COLO829 (cell line): ENCODE results near the gene AP3B2.
"Not testable (repeated sequence)": the region's sequence is repeated elsewhere in the genome, so short reads cannot be mapped to it uniquely, and the experiment has no call there.

ENCODE experiments used
- DNase-seq: peaks from one replicate; pipeline ENCODE4 v3.0.0; 2012; ENCODE audit warnings: low spot score

The AP3B2 gene, protein sequence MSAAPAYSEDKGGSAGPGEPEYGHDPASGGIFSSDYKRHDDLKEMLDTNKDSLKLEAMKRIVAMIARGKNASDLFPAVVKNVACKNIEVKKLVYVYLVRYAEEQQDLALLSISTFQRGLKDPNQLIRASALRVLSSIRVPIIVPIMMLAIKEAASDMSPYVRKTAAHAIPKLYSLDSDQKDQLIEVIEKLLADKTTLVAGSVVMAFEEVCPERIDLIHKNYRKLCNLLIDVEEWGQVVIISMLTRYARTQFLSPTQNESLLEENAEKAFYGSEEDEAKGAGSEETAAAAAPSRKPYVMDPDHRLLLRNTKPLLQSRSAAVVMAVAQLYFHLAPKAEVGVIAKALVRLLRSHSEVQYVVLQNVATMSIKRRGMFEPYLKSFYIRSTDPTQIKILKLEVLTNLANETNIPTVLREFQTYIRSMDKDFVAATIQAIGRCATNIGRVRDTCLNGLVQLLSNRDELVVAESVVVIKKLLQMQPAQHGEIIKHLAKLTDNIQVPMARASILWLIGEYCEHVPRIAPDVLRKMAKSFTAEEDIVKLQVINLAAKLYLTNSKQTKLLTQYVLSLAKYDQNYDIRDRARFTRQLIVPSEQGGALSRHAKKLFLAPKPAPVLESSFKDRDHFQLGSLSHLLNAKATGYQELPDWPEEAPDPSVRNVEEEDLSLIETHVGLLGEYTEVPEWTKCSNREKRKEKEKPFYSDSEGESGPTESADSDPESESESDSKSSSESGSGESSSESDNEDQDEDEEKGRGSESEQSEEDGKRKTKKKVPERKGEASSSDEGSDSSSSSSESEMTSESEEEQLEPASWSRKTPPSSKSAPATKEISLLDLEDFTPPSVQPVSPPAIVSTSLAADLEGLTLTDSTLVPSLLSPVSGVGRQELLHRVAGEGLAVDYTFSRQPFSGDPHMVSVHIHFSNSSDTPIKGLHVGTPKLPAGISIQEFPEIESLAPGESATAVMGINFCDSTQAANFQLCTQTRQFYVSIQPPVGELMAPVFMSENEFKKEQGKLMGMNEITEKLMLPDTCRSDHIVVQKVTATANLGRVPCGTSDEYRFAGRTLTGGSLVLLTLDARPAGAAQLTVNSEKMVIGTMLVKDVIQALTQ

DNA sequence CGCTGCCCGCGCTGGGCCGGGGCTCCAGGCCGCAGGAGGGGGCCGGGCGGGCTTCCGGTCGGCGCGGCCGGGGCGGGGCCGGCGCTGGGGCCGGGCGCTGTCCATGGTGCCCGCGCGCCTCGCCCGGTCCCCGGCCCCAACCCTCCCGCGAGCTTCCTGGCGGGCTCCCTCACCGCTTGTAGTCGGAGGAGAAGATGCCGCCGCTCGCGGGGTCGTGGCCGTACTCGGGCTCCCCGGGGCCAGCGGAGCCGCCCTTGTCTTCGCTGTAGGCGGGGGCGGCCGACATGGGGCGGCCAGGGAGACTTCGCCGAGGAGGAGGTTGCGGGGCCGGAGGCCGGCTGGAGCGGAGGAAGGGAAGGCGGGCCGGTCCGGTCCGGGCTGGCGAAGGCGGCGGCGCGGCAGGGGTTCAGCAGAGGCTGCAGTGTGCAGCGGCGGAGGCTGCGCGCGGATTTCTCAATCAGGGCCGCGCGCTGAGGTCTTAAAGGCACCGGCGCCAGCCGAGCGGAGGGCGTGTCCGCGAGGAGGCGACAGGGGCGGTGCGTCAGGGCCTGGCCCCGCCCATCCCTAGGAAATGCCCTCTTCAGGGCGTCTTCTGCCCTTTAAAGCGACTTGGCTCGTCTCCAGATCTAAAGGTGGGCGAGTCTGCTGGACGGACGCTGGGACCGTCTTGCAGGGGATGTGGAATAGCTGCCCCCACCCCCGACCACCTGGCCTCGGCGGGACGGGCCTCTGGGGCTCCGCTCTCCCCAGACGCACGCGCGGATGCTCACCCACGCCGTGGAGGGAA, at the start of gene AP3B2:
Gene AP3B2, minus strand, starts transcription at position 455 of the 787 bp plus-strand sequence. Its CDS starts 169 bp downstream, at position 286.
- peak; percentile 40 for DNase-seq

DNA sequence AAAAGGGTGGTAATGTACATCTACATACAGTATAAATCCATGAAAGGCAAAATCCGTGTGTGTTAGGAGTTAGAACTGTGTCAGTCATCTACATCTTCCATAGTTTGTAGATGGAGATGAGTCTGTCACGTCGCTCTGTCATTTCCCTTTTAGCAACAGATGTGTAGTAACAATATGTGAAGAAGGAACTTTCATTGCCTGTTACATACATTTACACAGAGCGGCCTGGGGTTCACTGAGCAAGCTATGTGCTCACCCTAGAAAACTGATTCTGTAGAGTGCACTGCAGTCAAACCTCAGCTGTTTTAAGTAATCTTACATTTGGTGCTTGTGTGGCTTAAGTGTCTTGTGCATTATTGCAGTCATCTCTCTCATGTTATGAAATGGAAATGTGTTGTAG, 41.6 kb upstream of the AP3B2 start:
- DNase-seq = no peak

DNA sequence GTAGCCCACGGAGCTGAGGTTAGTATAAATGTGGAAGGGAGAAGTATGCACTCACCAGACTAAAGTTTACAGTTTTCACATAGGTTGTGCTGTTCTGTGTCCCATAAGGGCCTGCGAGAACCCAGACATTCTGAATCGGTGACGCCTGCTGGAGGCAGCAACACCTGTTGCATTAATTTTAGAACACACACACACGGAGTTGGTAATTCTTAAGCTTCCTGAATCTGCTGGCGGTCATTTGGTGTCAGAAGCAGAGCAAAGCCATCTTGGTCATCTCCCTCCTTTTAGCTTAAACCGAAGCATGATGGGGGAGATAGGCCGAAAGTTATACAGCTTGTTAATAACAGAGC, 41.1 kb upstream of the AP3B2 start:
- peak; percentile 4 for DNase-seq

DNA sequence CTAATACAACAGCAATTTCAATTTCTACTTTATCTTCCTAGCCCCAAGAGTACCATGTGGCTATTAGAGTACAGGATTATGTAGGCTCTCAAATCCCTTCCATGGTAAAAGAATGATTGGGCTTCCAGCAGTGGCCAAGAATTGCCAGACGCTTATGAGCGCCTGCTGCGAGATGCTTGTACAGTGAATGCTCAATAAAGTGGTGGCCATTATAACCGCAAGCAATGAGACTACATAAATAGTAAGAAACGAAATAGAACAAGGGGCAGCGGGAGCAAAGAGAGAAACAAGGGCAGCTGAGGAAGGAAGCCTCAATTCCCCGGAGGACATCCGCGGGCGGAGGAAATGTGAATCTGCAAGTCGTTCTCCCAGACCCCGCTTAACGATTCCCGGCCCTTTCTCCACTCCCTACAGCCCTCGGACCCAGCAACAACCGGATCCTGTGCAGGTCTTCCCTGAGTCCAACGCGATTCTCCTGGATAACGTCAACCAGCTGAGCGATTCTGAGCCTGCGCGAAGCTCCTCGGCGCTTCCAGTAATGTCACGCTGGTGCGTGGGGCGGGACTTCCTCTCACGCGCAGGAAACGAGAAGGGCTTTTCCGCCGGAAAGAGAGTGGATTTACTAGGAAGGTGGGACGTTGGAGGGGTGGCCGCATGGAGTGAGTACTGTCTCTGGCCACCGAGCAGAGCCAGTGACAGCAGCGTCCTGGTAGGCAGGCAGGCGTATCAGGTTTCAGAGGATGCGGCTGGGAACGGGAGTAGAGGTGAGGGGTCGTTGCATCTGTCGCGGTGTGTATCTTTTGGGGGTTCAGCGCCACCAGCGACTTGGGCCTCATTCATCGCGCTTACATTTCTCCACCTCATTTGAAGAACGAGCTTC, 40.5 kb upstream of the AP3B2 start:
- DNase-seq = peak; percentile 93

DNA sequence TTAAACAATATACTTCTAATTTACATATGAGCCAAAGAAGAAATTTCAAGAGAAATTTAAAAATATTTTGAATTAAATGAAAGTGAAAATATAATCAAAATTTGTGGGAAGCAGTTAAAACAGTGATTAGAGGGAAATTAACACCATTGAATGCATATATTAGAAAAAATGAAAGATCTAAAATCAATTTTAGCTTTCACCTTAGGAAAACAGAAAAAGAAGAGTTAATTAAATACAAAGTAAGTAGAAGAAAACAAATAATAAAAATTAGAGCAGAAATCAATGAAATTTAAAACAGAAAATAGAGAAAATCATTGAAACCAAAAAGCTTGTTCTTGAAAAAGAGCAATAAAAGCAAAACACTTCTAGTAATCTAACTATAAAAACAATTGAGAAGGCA, 38.6 kb upstream of the AP3B2 start:
- DNase-seq = no peak

DNA sequence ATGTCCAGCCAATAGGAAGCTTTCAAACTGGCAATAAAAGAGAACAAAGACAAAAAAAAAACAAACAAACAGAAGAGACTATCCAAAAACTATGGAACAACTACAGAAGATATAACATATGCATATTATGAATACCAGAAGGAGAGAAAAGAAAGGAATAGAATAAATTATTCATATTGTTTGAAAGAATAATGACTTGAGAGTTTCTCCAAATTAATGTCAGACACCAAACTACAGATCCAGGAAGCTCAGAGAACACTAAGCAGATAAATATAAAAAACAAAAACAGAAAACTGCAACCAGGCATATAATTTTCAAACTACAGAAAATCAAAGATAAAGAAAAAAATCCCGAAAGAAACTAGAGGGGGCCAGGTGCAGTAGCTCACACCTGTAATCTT, 34.1 kb upstream of the AP3B2 start:
- no peak for DNase-seq

DNA sequence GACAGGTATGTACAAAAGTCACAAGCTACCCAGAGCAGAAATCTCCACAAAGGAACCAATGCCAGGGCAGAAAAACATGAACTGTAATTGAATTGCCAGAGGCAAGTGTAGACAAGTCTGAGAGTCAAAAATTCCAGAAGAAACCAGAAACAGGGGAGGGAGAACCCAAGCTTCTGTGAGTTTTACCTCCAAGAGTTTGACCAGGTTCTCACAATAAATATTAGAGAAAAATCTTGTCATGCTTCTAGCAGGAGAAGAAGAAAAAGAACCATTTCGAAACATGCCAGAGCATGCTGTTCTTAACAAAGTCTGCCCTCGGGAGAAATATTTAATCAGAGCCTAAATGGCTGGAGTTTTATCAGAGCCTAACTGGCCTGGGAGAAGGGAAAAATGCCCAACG, 32.5 kb upstream of the AP3B2 start:
- no peak for DNase-seq

DNA sequence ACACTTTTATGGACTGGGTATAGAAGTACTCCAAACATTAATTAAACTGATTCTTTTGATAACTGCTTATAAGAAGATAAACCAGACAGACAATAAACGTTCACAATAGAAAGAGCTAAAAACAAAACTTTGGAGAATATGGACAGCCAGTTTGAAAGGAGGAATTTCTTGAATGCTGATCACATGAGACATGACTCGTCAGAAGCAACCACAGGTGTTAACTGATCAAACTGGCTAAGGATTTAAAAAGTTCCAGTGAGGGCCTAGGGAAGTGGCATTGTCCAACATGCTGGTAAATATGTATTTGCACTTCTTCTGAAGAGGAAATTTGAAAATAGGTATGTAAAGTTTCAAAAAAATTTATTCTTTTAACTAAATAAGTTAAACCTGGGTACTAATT, 29.4 kb upstream of the AP3B2 start:
- no peak for DNase-seq

DNA sequence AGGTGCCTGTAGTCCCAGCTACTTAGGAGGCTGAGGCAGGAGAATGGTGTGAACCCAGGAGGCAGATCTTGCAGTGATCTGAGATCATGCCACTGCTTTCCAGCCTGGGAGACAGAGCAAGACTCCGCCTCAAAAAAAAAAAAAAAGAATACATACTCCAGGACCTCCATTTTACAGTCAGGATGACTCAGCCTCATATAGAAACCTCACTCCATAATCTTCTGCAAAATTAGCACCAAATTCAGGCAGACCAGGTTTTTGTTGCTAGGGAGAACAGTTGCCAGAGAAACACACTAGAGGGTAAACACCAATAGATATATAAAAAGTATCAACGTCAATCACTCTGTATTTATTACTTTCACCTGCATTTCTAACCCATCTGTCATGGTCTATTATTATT, 28.3 kb upstream of the AP3B2 start:
- DNase-seq = no peak

DNA sequence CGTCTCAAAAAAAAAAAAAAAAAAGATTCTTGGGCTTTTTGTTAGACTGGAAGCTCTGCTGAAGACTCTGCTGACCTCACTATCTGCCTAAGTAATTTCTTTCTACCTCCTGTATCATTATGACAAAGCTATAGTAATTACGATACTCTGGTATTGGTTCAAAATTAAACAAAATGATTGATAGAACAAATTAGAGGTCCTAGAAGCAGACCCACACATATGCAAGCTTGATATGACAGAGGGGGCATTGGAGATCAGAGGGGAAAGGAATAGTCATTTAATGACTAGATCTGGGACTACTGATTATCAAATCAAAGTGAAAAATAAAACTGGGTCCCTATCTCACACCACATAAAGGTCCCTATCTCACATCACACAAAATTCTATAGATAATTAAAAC, 21.9 kb upstream of the AP3B2 start:
- no peak for DNase-seq

DNA sequence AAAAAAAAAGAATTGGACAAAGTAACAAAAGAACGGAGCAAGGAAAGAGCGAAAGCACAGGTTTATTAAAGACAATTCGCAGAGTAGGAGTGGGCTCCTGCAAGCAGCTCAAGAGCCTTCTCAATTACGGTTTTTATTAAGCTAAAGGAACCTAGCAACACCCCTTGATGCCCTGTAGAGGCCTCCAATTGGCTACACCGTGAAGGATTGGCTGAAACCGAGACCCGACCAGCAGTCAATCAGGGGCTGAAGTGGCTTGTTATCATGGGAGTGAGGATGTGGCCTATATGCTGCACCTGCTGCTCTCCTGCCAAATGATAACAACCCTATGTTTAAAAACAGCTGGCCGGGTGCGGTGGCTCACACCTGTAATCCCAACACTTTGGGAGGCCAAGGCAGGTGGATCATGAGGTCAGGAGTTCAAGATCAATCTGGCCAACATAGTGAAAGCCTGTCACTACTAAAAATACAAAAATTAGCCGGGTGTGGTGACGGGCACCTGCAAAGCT, 20.4 kb upstream of the AP3B2 start:
- DNase-seq = no peak

DNA sequence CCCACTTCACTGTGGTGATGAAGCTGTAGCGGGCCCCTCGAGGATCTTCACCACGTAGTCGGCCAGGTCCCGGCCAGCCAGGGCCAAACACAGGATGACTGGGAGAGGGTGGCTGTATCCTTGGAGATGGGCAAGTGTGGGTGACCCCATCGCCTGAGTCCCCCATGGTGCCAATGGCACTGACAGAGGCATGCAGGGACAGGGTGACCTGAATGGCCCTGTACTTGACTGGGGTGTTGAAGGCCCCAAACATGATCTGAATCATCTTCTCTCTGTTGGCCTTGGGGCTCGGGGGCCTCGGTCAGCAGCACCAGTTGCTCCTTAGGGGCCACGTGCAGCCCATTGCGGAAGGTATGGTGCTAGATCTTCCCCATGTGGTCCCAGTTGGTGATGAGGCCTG, 17.1 kb upstream of the AP3B2 start:
- no peak for DNase-seq

DNA sequence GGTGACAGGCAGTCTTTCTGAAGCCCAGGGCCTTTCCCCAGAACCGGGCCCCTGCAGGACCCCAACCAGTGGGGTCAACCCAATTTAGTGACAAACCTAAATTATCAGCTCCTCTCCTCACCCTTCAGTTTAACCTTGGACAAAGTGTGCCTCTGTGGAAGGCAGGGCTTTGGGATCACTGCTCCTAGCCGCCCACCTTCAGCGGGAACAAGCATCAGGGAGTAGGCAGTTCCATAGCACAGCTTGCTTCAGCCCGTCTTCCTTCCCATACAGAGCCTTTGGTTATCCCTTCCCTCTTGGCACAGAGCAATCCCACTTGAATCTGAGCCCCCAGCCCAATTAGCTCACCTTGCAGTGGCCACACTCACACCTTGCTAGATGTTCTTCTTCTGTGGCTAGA, 5.3 kb upstream of the AP3B2 start:
- no peak for DNase-seq

DNA sequence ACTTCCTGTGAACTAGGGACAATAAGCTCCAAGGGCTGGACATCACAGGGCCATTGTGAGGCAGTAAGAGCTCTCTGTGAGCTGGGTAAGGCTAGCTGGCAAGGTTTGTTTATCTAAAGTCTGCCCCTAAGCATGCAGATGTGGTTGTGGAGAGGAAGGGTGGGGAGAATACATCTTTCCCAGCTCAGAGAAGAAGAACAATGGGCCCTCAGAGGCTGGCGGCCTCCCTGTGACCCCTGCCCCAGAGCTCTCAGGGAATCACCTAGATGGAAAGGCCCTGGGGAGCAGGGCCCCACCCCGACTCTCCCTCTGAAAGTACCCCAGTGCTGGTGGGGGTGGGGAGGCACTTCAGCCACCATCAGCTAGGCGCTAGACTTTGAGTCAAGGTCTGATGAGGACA, 4.3 kb upstream of the AP3B2 start:
- peak; percentile 18 for DNase-seq

DNA sequence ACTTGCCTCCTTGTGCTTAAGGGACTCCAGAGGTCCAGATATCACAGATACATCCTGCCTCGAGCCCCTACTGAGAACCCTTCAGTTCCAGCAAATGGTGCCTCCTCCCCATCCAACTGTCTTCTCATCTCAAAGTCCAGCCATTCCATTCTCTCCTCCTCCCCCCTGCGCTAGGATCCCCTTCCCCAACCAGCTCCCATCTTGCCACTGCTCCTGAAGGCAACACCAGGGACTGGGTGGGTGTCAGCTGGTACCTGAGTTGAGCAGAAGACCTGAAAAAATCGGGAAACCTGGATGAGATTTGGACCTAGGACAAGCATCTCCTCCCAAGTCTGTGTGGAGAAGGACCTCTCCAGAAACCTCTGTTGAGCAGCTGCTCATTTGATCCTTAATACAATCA, 2.4 kb upstream of the AP3B2 start:
- DNase-seq = no peak

DNA sequence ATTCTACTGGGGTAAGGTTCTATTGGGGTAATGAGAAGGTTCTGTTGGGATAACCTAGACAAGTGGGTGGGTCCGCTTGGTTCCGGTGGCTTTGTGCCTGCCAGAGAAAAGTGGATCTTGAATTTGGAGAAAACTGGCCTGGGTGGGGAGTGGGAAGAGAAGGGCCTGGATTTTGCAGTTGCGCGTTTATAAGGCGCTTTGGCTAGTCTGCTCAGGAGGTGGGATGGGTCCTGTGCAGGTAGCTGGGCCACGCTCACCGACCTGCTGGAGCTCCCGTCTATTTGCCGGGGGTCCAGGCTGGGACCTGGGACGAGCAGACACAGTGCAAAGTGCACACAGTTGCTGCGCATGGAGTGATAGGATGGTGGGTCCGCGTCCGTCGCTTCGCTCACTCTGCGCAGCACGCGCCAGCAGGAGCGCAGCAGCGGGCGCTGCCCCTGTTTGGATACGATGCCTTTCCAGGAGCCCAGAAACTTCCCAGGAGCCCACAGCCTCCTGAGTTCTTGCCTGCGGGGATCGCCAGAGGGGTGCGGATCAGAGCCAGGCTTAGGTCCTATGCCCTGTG, 1.3 kb upstream of the AP3B2 start:
- DNase-seq = no peak

DNA sequence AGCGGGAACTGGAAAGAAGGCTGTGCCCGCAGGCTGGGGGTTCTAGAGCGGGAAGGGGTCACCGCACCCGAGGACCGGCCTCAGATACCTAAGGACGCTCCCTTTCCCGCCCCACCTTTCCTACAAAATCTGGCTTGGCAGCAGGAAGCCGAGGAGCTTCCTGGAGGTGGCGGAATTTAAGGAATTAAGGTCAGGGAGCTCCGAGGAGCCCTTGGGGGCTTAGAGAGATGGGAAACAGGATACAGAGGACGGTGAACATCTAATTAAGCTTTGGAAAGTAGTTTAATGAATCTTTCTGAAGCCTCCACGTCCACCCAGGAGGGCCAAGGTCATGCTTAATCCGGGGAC, 507 bp upstream of the AP3B2 start:
- DNase-seq = no peak

DNA sequence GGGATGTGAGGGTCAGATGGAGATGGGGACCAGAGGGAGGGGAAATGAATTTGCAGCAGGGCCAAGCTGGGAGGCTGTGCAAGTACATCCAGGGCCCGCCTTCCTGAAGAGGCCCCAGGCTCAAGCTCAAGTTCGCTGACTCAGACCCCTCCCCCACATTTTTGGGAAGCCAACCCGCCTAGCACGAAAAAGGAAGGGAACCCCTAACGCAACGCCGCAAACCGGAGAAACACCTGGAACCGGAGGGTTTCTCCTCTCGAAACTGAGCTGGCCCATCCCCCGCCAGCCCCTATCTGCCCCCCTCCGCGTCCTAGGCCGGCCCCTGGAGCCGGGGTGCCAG, 624 bp downstream of the AP3B2 start:
- DNase-seq = no peak

DNA sequence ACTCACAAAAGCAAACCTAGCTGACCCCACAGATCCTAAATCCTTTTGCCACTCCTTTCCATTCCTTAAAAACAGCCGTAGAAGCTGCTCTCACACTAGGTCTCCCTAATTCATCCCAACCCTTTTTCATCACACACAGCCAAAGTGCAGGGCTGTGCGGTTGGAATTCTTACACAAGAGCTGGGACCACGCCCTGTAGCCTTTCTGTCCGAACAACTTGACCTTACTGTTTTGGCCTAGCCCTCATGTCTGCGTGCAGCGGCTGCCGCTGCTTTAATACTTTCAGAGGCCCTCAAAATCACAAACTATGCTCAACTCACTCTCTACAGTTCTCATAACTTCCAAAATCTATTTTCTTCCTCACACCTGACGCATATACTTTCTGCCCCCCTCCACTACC, 3.8 kb downstream of the AP3B2 start:
- not testable (repeated sequence) for DNase-seq

DNA sequence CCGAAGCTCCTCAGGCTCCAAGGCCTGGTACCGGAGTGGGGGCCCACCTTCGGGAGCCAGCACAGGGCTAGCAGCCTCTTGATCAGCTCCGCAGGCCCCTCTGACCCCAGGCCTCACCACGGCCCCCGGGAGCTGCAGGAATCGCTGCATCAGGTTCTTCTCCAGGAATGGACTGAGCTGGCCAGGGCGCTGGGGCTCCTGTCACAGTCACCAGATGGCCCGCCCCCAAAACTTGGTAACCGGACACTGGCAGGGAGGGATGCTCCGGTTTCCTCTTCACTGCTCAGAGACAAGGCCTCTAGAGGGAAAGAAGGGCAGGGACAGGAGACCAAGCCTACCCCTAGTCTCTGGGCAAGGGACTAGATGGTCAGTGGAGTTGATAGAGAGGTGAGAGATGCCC, 9.9 kb downstream of the AP3B2 start:
- no peak for DNase-seq
